ENCODE measurements around the gene FGF3. TPM values are rescaled to one million over a fixed set of nuclear protein-coding genes. Genes with fewer than 3 reads are reported as not detected.

The FGF3 gene
- polyA plus RNA-seq, 1 of the 3 experiments (the other 2 are of a cell fraction): not detected

DNA sequence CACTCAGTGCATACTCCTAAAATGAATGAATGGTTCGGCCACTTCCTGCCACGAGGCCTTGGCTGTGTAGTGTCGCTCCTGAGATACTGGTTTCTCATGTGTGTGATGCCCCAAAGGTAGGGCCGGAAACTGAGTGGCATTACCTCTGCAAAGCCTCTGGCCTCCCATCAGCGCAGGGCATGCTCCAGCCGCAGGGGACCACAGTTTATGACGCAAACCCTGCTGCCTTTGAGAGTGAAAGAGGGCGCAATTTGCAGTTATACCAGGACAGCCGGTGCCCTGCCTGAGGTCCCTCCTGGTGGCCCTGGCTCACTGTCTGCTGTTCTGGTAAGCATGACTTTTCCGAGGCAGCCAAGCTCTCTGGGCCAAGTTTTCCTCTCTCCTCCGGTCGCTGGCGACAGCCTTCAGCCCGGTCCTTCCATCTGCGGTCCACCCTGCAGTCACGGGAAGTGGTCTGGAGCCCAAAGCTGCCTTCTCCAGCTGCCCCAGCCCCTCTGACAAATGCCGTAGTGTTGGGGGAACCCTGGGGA is 2.4 kb upstream of the FGF3 start (continued):
- TF ChIP-seq NRF1 (IDR thresholded peaks at IDR 0.05; ENCODE audit: low read depth, low read length) (no peak), JUND (IDR thresholded peaks at IDR 0.05) (no peak)
- TF ChIP-seq, protein P1, sequence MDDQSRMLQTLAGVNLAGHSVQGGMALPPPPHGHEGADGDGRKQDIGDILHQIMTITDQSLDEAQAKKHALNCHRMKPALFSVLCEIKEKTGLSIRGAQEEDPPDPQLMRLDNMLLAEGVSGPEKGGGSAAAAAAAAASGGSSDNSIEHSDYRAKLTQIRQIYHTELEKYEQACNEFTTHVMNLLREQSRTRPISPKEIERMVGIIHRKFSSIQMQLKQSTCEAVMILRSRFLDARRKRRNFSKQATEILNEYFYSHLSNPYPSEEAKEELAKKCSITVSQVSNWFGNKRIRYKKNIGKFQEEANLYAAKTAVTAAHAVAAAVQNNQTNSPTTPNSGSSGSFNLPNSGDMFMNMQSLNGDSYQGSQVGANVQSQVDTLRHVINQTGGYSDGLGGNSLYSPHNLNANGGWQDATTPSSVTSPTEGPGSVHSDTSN (IDR thresholded peaks at IDR 0.05): no peak

DNA sequence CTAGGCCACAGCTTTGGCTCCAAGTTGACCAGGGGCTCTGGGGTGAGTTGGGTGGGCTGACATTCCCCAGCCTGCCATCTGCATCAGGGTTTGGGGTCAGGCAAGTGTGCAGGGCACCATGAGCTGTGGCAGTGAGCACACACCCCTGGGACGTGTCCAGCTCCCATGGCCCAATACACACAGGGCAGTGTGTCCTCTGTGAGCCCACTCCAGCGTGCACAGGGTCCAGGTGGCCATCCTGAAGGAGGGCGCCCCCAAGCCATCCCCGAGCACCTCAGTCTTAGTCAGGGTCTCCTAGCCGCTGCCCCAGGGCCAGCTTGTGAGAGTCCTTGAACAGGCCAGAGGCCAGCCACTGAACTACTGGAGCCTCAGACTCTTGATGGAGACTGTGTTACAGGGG is 1.2 kb upstream of the FGF3 start:
- no peaks in the 10 kb centered on the region for H3K79me2 ChIP-seq (ENCODE audit: insufficient read depth)
- H3K9ac ChIP-seq: no peak overlapping the region
- WGBS (ENCODE audit: low lambda C conversion rate): no CpG with 5 or more reads among the region's 5 CpGs
- H3F3A ChIP-seq (replicated peaks; ENCODE audit: insufficient read depth): no peaks in the 10 kb centered on the region
- peaks cover 59% of the 10 kb centered on the region for H3K27me3 ChIP-seq (ENCODE audit: insufficient read depth)
- H4K20me1 ChIP-seq (ENCODE audit: insufficient read depth): no peaks in the 10 kb centered on the region
- no peak for DNase-seq
- H2AFZ ChIP-seq (ENCODE audit: low read depth): no peak overlapping the region
- H3K9me2 ChIP-seq: no peaks in the 10 kb centered on the region
- no peak overlapping the region for H3K4me3 ChIP-seq (ENCODE audit: low read depth in 2 of 2, low read length in 1 of 2)
- H3K4me1 ChIP-seq (ENCODE audit: control insufficient read depth in 1 of 2, insufficient read depth in 2 of 2, low read depth in 1 of 2, low read length in 1 of 2): no peaks in the 10 kb centered on the region; a peak in 1 of 4 replicates
- no peak overlapping the region for H3K27ac ChIP-seq (ENCODE audit: low read depth in 2 of 2, low read length in 1 of 2)
- no peak overlapping the region for H3K4me2 ChIP-seq
- no peak for TF ChIP-seq EP300 (IDR thresholded peaks at IDR 0.05; ENCODE audit: borderline replicate concordance in 1 of 2, low read depth in 1 of 2, low read length in 1 of 2)
- TF ChIP-seq FOXM1 (IDR thresholded peaks at IDR 0.05; ENCODE audit: low read depth): no peak
- no peak for TF ChIP-seq SIN3A (IDR thresholded peaks at IDR 0.05; ENCODE audit: borderline replicate concordance, low read depth, low read length)
- TF ChIP-seq, protein P1 (IDR thresholded peaks at IDR 0.05): no peak
- TF ChIP-seq RFX5 (IDR thresholded peaks at IDR 0.05; ENCODE audit: low read length): no peak
- no peak for TF ChIP-seq RCOR1 (IDR thresholded peaks at IDR 0.05; ENCODE audit: low read length)
- no peak for TF ChIP-seq TCF12 (IDR thresholded peaks at IDR 0.05)
- no peak for TF ChIP-seq FOSL2 (IDR thresholded peaks at IDR 0.05; ENCODE audit: borderline replicate concordance, low read depth)
- TF ChIP-seq, protein P2, sequence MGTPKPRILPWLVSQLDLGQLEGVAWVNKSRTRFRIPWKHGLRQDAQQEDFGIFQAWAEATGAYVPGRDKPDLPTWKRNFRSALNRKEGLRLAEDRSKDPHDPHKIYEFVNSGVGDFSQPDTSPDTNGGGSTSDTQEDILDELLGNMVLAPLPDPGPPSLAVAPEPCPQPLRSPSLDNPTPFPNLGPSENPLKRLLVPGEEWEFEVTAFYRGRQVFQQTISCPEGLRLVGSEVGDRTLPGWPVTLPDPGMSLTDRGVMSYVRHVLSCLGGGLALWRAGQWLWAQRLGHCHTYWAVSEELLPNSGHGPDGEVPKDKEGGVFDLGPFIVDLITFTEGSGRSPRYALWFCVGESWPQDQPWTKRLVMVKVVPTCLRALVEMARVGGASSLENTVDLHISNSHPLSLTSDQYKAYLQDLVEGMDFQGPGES (IDR thresholded peaks at IDR 0.05; ENCODE audit: low read depth, low read length): no peak
- no peak for TF ChIP-seq RXRA (IDR thresholded peaks at IDR 0.05; ENCODE audit: borderline replicate concordance, low read depth)
- TF ChIP-seq, protein P3, sequence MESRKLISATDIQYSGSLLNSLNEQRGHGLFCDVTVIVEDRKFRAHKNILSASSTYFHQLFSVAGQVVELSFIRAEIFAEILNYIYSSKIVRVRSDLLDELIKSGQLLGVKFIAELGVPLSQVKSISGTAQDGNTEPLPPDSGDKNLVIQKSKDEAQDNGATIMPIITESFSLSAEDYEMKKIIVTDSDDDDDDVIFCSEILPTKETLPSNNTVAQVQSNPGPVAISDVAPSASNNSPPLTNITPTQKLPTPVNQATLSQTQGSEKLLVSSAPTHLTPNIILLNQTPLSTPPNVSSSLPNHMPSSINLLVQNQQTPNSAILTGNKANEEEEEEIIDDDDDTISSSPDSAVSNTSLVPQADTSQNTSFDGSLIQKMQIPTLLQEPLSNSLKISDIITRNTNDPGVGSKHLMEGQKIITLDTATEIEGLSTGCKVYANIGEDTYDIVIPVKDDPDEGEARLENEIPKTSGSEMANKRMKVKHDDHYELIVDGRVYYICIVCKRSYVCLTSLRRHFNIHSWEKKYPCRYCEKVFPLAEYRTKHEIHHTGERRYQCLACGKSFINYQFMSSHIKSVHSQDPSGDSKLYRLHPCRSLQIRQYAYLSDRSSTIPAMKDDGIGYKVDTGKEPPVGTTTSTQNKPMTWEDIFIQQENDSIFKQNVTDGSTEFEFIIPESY (IDR thresholded peaks at IDR 0.05; ENCODE audit: borderline replicate concordance, low read depth): no peak
- no peak for TF ChIP-seq MXI1 (IDR thresholded peaks at IDR 0.05; ENCODE audit: low read depth, low read length)
- TF ChIP-seq, protein P4, sequence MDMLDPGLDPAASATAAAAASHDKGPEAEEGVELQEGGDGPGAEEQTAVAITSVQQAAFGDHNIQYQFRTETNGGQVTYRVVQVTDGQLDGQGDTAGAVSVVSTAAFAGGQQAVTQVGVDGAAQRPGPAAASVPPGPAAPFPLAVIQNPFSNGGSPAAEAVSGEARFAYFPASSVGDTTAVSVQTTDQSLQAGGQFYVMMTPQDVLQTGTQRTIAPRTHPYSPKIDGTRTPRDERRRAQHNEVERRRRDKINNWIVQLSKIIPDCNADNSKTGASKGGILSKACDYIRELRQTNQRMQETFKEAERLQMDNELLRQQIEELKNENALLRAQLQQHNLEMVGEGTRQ (IDR thresholded peaks at IDR 0.05; ENCODE audit: borderline replicate concordance, low read depth, low read length): no peak
- no peak for TF ChIP-seq MEF2A (IDR thresholded peaks at IDR 0.05; ENCODE audit: borderline replicate concordance, low read depth)
- no peak for TF ChIP-seq TEAD4 (IDR thresholded peaks at IDR 0.05; ENCODE audit: borderline replicate concordance, insufficient read depth)
- TF ChIP-seq FOXJ3 (CRISPR knock-in tag; IDR thresholded peaks at IDR 0.05): no peak
- no peak for TF ChIP-seq GABPA (IDR thresholded peaks at IDR 0.05; ENCODE audit: low read depth)
- no peak for TF ChIP-seq YY1 (IDR thresholded peaks at IDR 0.05; ENCODE audit: low read depth)
- TF ChIP-seq, protein P5, sequence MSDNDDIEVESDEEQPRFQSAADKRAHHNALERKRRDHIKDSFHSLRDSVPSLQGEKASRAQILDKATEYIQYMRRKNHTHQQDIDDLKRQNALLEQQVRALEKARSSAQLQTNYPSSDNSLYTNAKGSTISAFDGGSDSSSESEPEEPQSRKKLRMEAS (IDR thresholded peaks at IDR 0.05; ENCODE audit: low read depth): no peak
- POLR2A ChIA-PET: no interaction called here
- CTCF ChIA-PET: interaction anchor here (0.8 to 2.0 kb wide), 8 partner anchors 8 to 135 kb away, joined by 3 to 10 read pairs (median 3); partner anchors contain the start of gene FGF4
- no peaks in the 10 kb centered on the region for H3K36me3 ChIP-seq (replicated peaks in 1 of 2; ENCODE audit: control insufficient read depth in 1 of 2, insufficient read depth in 2 of 2, low read length in 1 of 2)
- no peaks in the 10 kb centered on the region for H3K9me3 ChIP-seq
